ENCODE data around the gene DHX34.
"Not testable (repeated sequence)": the region's sequence is repeated elsewhere in the genome, so short reads cannot be mapped to it uniquely, and the experiment has no call there.

The DHX34 gene

DNA sequence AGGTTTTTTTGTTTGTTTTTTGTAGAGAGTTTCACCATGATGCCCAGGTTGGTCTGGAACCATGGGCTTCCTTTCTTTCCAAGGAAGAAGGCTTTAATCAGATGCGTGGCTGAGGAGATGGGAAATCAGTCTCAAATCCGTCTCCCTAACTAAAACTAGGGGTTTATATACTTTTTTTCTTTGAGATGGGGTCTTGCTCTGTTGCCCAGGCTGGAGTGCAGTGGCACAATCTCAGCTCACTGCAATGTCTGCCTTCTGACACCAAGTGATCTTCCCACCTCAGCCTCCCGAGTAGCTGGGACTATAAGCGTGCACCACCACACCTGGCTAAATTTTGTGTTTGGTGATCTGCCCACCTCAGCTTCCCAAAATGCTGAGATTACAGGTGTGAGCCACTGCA lies 35.4 kb downstream of the DHX34 start:
- not testable (repeated sequence) for H3K4me1 ChIP-seq (ENCODE audit: control insufficient read depth, low read depth, low read length); H3K9ac ChIP-seq (ENCODE audit: low read length); H3K27ac ChIP-seq (ENCODE audit: low read length); H3K27me3 ChIP-seq (ENCODE audit: control insufficient read depth, insufficient read depth, low read length); H3K4me3 ChIP-seq (ENCODE audit: low read length); H3K9me3 ChIP-seq (ENCODE audit: control insufficient read depth, low read depth, low read length)
- H3K36me3 ChIP-seq (ENCODE audit: control insufficient read depth, low read depth, low read length), result peaks cover 28% of the 10 kb centered on the region

DNA sequence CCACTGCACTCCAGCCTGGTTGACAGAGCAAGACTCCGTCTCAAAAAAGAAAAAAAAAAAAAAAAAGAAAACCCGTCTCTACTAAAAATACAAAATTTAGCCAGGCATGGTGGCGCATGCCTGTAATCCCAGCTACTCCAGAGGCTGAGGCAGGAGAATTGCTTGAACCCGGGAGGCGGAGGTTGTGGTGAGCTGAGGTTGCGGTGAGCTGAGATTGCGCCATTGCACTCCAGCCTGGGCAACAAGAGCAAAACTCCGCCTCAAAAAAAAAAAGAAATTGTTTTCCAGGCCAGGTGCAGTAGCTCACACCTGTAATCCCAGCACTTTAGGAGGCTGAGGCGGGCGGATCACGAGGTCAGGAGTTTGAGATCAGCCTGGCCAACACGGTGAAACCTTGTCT lies 37.5 kb downstream of the DHX34 start:
- not testable (repeated sequence) for H3K36me3 ChIP-seq (ENCODE audit: control insufficient read depth, low read depth, low read length); H3K4me1 ChIP-seq (ENCODE audit: control insufficient read depth, low read depth, low read length); H3K27ac ChIP-seq (ENCODE audit: low read length); H3K4me3 ChIP-seq (ENCODE audit: low read length); H3K9ac ChIP-seq (ENCODE audit: low read length); H3K9me3 ChIP-seq (ENCODE audit: control insufficient read depth, low read depth, low read length); H3K27me3 ChIP-seq (ENCODE audit: control insufficient read depth, insufficient read depth, low read length)

DNA sequence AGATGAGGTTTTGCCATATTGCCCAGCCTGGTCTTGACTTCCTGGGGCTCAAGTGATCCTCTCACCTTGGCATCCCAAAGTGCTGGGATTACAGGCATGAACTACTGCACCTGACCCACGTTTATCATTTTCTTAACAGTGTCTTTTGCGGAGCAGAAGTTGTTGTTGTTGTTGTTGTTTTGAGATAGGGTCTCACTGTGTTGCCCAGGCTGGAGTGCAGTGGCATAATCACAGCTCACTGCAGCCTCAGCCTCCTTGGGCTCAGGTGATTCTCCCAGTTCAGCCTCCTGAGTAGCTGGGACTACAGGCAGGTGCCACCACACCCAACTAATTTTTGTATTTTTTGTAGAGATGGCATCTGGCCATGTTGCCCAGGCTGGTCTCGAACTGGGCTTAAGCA lies 38.5 kb downstream of the DHX34 start:
- H3K36me3 ChIP-seq (ENCODE audit: control insufficient read depth, low read depth, low read length); H3K9ac ChIP-seq (ENCODE audit: low read length); H3K27me3 ChIP-seq (ENCODE audit: control insufficient read depth, insufficient read depth, low read length); H3K9me3 ChIP-seq (ENCODE audit: control insufficient read depth, low read depth, low read length); H3K4me3 ChIP-seq (ENCODE audit: low read length); H3K27ac ChIP-seq (ENCODE audit: low read length): not testable (repeated sequence)
- peaks cover 13% of the 10 kb centered on the region for H3K4me1 ChIP-seq (ENCODE audit: control insufficient read depth, low read depth, low read length)

DNA sequence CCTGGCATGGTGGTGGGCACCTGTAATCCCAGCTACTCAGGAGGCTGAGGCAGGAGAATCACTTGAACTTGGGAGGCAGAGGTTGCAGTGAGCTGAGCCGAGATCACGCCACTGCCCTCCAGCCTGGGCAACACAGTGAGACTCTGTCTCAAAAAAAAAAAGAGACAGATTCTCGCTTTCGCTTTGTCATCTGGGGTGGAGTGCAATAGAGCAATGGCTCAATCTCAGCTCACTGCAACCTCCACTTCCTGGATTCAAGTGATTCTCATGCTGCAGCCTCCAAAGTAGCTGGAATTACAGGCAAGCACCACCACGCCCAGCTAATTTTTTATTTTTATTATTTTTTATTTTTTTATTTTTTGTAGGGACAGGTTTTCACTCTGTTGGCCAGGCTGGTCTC lies 39.6 kb downstream of the DHX34 start:
- H3K4me1 ChIP-seq (ENCODE audit: control insufficient read depth, low read depth, low read length), result peaks cover 15% of the 10 kb centered on the region
- not testable (repeated sequence) for H3K27me3 ChIP-seq (ENCODE audit: control insufficient read depth, insufficient read depth, low read length); H3K4me3 ChIP-seq (ENCODE audit: low read length); H3K27ac ChIP-seq (ENCODE audit: low read length); H3K36me3 ChIP-seq (ENCODE audit: control insufficient read depth, low read depth, low read length); H3K9me3 ChIP-seq (ENCODE audit: control insufficient read depth, low read depth, low read length); H3K9ac ChIP-seq (ENCODE audit: low read length)

DNA sequence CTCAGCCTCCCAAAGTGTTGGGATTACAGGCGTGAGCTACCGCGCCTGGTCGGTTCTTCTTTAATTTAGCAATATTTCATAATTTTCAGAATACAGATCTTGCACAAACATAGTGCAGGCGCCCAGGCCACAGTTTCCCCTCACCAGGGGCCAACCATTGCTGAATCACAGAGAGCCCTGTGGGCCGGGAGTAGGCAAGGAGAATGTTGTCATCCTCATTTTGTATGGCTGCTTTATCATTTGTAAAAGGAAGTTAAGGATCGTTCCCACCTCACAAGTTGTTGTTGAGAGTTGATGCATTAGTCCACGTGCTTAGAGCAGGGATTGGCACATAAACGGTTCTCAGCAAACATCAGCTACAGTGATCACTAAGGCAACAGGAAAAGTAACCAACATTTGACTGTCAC lies 40.0 kb downstream of the DHX34 start:
- H3K9ac ChIP-seq (ENCODE audit: low read length), result no peak overlapping the region
- no peaks in the 10 kb centered on the region for H3K27me3 ChIP-seq (ENCODE audit: control insufficient read depth, insufficient read depth, low read length)
- H3K27ac ChIP-seq (ENCODE audit: low read length), result no peak overlapping the region
- H3K9me3 ChIP-seq (ENCODE audit: control insufficient read depth, low read depth, low read length), result no peaks in the 10 kb centered on the region
- H3K4me1 ChIP-seq (ENCODE audit: control insufficient read depth, low read depth, low read length), result peaks cover 15% of the 10 kb centered on the region
- H3K4me3 ChIP-seq (ENCODE audit: low read length), result no peak overlapping the region
- H3K36me3 ChIP-seq (ENCODE audit: control insufficient read depth, low read depth, low read length), result no peaks in the 10 kb centered on the region

- no peak overlapping the region for H3K27ac ChIP-seq (ENCODE audit: low read length)
Measured at GRCh38 chr19:47390533-47391488, 41.7 kb downstream of the DHX34 start.

DNA sequence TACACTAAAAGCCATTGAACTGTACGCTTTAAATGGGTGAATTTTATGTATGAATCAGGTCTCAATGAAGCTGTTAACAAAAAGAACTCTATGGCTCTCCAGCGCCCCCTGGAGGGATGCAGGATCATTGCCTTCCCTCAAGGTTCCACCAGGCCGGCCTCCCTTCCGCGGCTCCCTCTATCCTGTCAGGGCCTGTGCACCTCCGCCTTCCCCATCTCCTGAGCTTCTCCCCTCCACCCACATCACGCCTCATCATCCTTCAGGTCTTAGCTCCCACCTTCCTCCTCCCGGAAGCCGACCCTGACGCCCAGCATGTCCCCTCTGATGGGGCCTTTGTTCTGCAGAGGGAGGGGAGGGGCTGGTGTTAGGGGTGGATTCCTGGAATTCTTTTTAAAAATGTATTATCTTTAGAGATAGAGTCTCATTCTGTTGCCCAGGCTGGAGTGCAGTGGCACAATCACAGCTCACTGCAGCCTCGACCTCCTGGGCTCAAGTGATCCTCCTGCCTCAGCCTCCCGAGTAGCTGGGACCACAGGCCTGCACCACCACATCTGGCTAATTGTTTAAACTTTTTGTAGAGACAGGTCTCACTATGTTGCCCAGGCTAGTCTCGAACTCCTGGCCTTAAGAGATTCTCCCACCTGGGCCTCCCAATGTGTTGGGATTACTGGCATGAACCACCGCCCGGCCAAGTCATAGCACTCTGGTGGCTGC lies 42.6 kb downstream of the DHX34 start:
- no peaks in the 10 kb centered on the region for H3K9me3 ChIP-seq (ENCODE audit: control insufficient read depth, low read depth, low read length)
- H3K36me3 ChIP-seq (ENCODE audit: control insufficient read depth, low read depth, low read length), result no peaks in the 10 kb centered on the region
- peak overlapping the region; percentile 42 for H3K27ac ChIP-seq (ENCODE audit: low read length)
- no peak overlapping the region for H3K4me3 ChIP-seq (ENCODE audit: low read length)
- H3K4me1 ChIP-seq (ENCODE audit: control insufficient read depth, low read depth, low read length), result peaks cover 15% of the 10 kb centered on the region
- H3K9ac ChIP-seq (ENCODE audit: low read length), result no peak overlapping the region
- H3K27me3 ChIP-seq (ENCODE audit: control insufficient read depth, insufficient read depth, low read length), result no peaks in the 10 kb centered on the region

More at GRCh38 chr19:47390533-47391488, 41.7 kb downstream of the DHX34 start:
- H3K4me3 ChIP-seq (ENCODE audit: low read length), result no peak overlapping the region
- no peaks in the 10 kb centered on the region for H3K9me3 ChIP-seq (ENCODE audit: control insufficient read depth, low read depth, low read length)
- H3K27me3 ChIP-seq (ENCODE audit: control insufficient read depth, insufficient read depth, low read length), result no peaks in the 10 kb centered on the region
- peaks cover 15% of the 10 kb centered on the region for H3K4me1 ChIP-seq (ENCODE audit: control insufficient read depth, low read depth, low read length)
- no peaks in the 10 kb centered on the region for H3K36me3 ChIP-seq (ENCODE audit: control insufficient read depth, low read depth, low read length)
- H3K9ac ChIP-seq (ENCODE audit: low read length), result no peak overlapping the region

DNA sequence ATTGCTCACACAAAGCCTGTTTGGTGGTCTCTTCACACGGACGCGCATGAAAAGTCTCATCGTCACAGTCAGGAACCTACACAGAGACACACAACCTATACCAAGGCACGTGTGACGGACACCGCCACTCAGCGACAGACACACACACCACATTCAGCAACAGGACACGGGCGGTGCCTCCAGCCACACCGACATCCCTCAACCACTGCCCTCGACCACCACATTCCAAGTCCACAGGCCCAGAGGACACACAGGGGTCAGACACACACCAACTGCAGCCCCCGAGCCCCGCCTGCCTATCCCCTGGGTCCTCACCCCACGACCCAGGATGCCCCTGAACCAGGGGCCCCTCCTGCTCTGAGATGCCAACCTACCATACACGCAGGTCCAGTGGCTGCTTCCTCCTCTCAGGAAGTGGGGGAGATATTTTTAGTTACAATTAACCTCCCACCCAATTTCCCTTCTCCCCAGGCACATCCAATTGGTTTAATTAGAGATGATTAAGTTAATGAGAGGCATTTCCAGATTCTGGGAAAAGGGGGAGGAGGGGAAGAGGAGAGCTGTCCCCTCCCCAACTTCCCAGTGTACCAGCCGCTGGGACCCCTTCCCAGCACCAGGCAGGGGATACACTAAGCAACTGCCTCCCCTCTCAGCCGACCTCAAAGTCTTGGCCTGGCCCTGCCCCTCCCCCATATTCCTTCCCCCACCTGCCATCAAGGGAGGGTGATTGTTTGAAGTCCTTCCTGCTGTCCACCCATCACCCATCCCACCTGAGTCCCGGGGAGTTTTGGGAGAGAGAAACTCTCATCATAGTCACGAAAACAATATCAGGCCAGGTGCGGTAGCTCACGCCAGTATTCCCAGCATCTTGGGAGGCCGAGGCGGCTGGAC lies 49.8 kb downstream of the DHX34 start:
- Histone ChIP-seq H3K9ac (ENCODE audit: low read length) (peak overlapping the region; percentile 42), H3K4me3 (ENCODE audit: low read length) (peak overlapping the region; percentile 5), H3K9me3 (ENCODE audit: control insufficient read depth, low read depth, low read length) (no peaks in the 10 kb centered on the region), H3K4me1 (ENCODE audit: control insufficient read depth, low read depth, low read length) (peaks cover 10% of the 10 kb centered on the region), H3K36me3 (ENCODE audit: control insufficient read depth, low read depth, low read length) (no peaks in the 10 kb centered on the region), H3K27ac (ENCODE audit: low read length) (no peak overlapping the region), H3K27me3 (ENCODE audit: control insufficient read depth, insufficient read depth, low read length) (no peaks in the 10 kb centered on the region)

DNA sequence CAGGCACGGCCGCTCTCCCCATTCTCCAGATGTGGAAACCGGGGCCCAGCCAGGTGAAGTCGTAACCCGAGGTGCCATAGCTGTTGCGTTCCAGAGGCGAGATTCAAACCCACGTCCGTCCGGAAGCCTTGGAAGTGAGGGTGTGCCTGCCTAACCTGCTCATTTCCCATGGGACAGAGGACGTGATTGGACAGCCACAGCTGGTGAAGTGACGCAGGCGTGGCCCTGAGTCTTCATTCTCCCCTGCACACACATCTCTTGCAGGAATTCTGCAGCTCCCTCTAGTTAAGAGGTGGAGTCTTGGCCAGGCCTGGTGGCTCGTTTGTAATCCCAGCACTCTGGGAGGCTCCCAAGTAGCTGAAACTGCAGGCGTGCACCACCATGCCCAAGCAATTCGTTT lies 53.4 kb downstream of the DHX34 start:
- no peak overlapping the region for H3K4me3 ChIP-seq (ENCODE audit: low read length)
- no peaks in the 10 kb centered on the region for H3K9me3 ChIP-seq (ENCODE audit: control insufficient read depth, low read depth, low read length)
- H3K9ac ChIP-seq (ENCODE audit: low read length), result no peak overlapping the region

DNA sequence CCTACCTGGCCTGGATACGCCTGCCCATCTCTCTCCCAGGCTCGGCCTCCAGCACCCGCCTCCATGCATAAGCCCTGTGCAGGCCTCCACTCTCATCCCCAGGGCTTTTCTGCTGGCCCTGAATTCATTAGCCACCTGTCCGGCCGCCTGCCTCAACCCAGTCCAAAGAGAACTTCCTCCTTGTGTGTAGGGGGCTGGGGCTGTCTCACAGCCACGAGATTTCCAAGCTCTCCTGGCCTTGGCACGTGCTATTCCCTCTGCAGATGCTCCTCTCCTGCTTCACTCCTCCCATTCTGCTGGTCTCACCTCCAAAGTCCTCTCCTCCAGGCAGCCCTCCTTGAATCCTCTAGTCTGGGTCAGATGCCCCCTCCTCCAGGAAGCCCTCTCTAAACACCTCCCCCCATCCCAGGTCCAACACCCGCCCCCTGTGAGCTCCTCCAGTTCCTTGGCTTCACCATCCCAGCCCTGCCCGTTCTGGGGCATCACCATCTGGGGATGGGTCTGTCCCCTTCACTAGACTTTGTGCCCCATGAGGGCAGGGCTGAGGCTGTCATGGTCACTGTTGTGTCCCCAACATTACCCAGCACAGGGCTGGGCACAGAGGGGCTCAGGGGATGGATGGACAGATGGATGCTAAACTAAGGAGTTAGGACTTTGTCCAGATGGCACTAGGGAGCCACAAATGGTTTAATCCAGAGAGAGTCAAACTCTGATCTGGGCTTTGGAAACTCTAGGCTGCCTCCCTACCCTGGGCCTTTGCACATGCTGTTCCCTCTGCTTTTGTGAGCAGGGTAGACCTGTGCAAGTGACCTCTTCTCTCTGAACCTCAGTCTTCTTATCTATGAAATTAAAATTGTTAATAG lies 55.5 kb downstream of the DHX34 start:
- Histone ChIP-seq H3K4me3 (ENCODE audit: low read length) (no peak overlapping the region), H3K27ac (ENCODE audit: low read length) (no peak overlapping the region), H3K9ac (ENCODE audit: low read length) (no peak overlapping the region), H3K9me3 (ENCODE audit: control insufficient read depth, low read depth, low read length) (no peaks in the 10 kb centered on the region), H3K4me1 (ENCODE audit: control insufficient read depth, low read depth, low read length) (no peaks in the 10 kb centered on the region), H3K36me3 (ENCODE audit: control insufficient read depth, low read depth, low read length) (no peaks in the 10 kb centered on the region), H3K27me3 (ENCODE audit: control insufficient read depth, insufficient read depth, low read length) (no peaks in the 10 kb centered on the region)

More for the DNA sequence above, 53.4 kb downstream of the DHX34 start:
- Histone ChIP-seq H3K4me1 (ENCODE audit: control insufficient read depth, low read depth, low read length) (peaks cover 10% of the 10 kb centered on the region), H3K27me3 (ENCODE audit: control insufficient read depth, insufficient read depth, low read length) (no peaks in the 10 kb centered on the region), H3K36me3 (ENCODE audit: control insufficient read depth, low read depth, low read length) (no peaks in the 10 kb centered on the region), H3K27ac (ENCODE audit: low read length) (no peak overlapping the region)

Data from iPS-18a (cell line).